ENCODE data around the gene GIMAP1. TPM values are rescaled to one million over a fixed set of nuclear protein-coding genes. Genes with fewer than 3 reads are reported as not detected.

Gene GIMAP1
- total RNA-seq, 4 donors from 2014 or later = 4.0 to 10.4 (median 8.4) TPM

DNA sequence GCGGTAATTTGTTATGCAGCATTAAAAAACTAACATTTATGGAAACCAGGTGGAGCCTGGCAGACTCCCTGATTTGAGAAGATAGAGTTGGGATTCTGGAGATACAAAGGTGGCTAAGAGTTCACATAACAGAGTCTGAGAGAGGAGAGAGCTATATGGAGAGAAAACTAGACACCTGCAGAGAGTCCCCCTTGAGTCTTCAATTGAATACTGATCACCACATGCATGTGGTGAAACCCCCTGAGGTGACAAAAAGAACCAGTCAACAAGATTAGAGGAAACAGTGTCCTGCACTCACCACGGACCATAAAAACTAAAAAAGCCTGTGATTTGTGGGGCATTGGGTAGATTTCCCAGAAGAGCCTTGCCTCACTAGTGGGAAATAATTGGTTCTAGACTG lies 20.8 kb upstream of the GIMAP1 start:
- TF ChIP-seq, protein P1, sequence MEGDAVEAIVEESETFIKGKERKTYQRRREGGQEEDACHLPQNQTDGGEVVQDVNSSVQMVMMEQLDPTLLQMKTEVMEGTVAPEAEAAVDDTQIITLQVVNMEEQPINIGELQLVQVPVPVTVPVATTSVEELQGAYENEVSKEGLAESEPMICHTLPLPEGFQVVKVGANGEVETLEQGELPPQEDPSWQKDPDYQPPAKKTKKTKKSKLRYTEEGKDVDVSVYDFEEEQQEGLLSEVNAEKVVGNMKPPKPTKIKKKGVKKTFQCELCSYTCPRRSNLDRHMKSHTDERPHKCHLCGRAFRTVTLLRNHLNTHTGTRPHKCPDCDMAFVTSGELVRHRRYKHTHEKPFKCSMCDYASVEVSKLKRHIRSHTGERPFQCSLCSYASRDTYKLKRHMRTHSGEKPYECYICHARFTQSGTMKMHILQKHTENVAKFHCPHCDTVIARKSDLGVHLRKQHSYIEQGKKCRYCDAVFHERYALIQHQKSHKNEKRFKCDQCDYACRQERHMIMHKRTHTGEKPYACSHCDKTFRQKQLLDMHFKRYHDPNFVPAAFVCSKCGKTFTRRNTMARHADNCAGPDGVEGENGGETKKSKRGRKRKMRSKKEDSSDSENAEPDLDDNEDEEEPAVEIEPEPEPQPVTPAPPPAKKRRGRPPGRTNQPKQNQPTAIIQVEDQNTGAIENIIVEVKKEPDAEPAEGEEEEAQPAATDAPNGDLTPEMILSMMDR (IDR thresholded peaks at IDR 0.05) = no peak
- TF ChIP-seq EP300 (IDR thresholded peaks at IDR 0.05) (no peak), POLR2A (IDR thresholded peaks at IDR 0.05) (no peak)
- H3K9me3 ChIP-seq = peaks cover 0 to 44% (median 7%) of the 10 kb centered on the region in 4 donors
- peaks cover 0 to 7% (median 0%) of the 10 kb centered on the region in 3 donors for H3K36me3 ChIP-seq
- H3K27me3 ChIP-seq = no peaks in the 10 kb centered on the region
- WGBS, 2 donors = 71 to 78% methylated on average over 2 of the region's 2 CpGs
- no peak overlapping the region for H3K27ac ChIP-seq
- no peak overlapping the region for H3K4me3 ChIP-seq
- no peak for DNase-seq (ENCODE audit: low spot score in 2 of 2)
- H3K4me1 ChIP-seq = no peaks in the 10 kb centered on the region

DNA sequence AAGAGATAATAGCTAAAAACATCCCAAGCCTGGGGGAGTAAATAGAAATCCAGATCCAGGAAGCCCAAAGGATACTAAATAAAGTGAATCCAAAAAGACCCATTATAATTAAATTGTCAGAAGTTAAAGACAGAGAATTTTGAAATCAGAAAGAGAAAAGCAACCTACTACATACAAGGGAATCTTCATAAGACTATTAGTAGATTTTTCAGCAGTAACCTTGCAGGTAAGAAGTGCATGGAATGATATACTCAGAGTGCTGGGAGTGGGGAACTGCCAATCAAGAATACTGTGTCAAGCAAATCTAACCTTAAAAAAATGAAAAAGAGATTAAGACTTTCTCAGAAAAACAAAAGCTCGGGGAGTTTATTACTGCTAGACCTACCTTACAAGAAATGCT lies 13.2 kb upstream of the GIMAP1 start:
- DNase-seq (ENCODE audit: low spot score in 2 of 2) = no peak
- Histone ChIP-seq H3K4me1 (no peaks in the 10 kb centered on the region), H3K27me3 (no peaks in the 10 kb centered on the region), H3K27ac (no peak overlapping the region), H3K36me3 (no peaks in the 10 kb centered on the region), H3K9me3 (peaks cover 0 to 77% (median 15%) of the 10 kb centered on the region in 4 donors), H3K4me3 (no peak overlapping the region)
- 81 to 84% methylated on average over 1 of the region's 1 CpG for WGBS, 2 donors
- TF ChIP-seq EP300 (IDR thresholded peaks at IDR 0.05) (no peak), POLR2A (IDR thresholded peaks at IDR 0.05) (no peak)
- TF ChIP-seq, protein P1 (IDR thresholded peaks at IDR 0.05) = no peak

GRCh38 chr7:150715293-150715692 lies 1.1 kb upstream of the GIMAP1 start:
- Histone ChIP-seq H3K4me1 (no peaks in the 10 kb centered on the region), H3K27ac (peak overlapping the region in 2 of 4 donors; percentile 57 to 75), H3K4me3 (no peak overlapping the region), H3K36me3 (peaks cover 0 to 7% (median 0%) of the 10 kb centered on the region in 3 donors), H3K9me3 (peaks cover 0 to 20% (median 0%) of the 10 kb centered on the region in 4 donors), H3K27me3 (no peaks in the 10 kb centered on the region)
- TF ChIP-seq POLR2A (IDR thresholded peaks at IDR 0.05) (no peak), EP300 (IDR thresholded peaks at IDR 0.05) (no peak)
- TF ChIP-seq, protein P1 (IDR thresholded peaks at IDR 0.05) = no peak
- DNase-seq (ENCODE audit: low spot score in 2 of 2) = no peak
- WGBS, 2 donors = 77 to 86% methylated on average over 4 of the region's 4 CpGs

DNA sequence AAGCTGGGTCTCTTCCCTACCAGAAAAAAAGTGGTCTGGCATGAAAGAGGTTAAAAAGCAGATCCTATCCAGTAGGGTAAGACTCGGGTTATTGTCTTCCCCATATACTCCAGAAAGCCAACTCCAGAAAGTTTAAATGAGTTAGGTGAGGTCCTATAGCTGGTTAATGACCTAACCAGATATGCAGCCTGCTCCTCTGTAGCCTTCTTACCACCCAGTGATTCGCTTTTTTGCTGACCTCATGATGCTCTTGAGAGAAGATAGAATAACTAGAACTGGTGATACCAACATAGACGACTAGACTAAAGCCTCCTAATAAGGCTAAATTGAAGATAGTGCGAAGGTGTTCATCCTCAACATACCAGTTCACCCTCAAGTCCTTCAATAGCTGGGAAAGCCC lies 675 bp upstream of the GIMAP1 start:
- Histone ChIP-seq H3K4me1 (no peaks in the 10 kb centered on the region), H3K4me3 (peak overlapping the region in 1 of 4 donors; percentile 50), H3K27me3 (no peaks in the 10 kb centered on the region), H3K36me3 (peaks cover 0 to 7% (median 0%) of the 10 kb centered on the region in 3 donors), H3K27ac (peak overlapping the region in 3 of 4 donors; percentile 57 to 75 (median 61)), H3K9me3 (peaks cover 0 to 20% (median 0%) of the 10 kb centered on the region in 4 donors)
- no peak for DNase-seq (ENCODE audit: low spot score in 2 of 2)
- TF ChIP-seq POLR2A (IDR thresholded peaks at IDR 0.05) (no peak), EP300 (IDR thresholded peaks at IDR 0.05) (no peak)
- TF ChIP-seq, protein P1 (IDR thresholded peaks at IDR 0.05) = no peak
- WGBS, 2 donors = 48 to 55% methylated on average over 4 of the region's 4 CpGs

- 30 to 32% methylated on average over 4 of the region's 4 CpGs for WGBS, 2 donors
- no peak for TF ChIP-seq POLR2A (IDR thresholded peaks at IDR 0.05)
- no peak for TF ChIP-seq EP300 (IDR thresholded peaks at IDR 0.05)
- TF ChIP-seq, protein P1 (IDR thresholded peaks at IDR 0.05) = no peak
- Histone ChIP-seq H3K9me3 (peaks cover 0 to 20% (median 0%) of the 10 kb centered on the region in 4 donors), H3K27me3 (no peaks in the 10 kb centered on the region), H3K4me3 (peak overlapping the region; percentile 24 to 50 (median 36)), H3K36me3 (peaks cover 0 to 7% (median 0%) of the 10 kb centered on the region in 3 donors), H3K4me1 (no peaks in the 10 kb centered on the region), H3K27ac (peak overlapping the region; percentile 22 to 75 (median 58))
- DNase-seq (ENCODE audit: low spot score in 2 of 2) = no peak
Observed at GRCh38 chr7:150716939-150717338, 526 bp downstream of the GIMAP1 start.

All from tibial nerve (tissue), 4 donors.